GM19395 (cell line): ENCODE results near the gene KRTAP20-4.

ENCODE experiments used
- ATAC-seq: cut with Tn5 transposase; IDR thresholded peaks from one replicate; pipeline ENCODE4 v1.9.1; 2021; ENCODE audit warnings: mild to moderate bottlenecking, moderate library complexity; ENCODE audit not compliant: unreplicated experiment

KRTAP20-4 gene

GRCh38 chr21:30646904-30647414 lies 26.5 kb downstream of the KRTAP20-4 start:
- no peak for ATAC-seq

DNA sequence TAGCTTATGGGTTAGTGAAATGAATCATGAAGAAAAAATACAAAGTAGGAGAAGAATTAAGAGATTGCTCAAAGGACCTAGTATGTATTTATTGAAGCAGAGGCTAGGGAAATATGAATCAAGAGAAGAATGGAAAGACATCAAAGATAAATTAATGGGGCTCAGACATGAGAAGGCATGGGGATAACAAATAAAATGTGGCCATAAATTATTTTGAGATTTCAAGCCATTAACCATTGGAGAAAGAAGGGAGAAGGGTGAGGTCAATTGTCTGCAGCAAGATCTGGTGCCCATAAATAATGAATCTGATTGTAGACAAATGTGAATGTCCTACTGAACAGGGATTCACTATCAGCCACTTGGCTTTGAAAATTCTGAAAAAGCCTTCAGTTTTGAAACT lies 32.5 kb downstream of the KRTAP20-4 start:
- ATAC-seq: no peak

DNA sequence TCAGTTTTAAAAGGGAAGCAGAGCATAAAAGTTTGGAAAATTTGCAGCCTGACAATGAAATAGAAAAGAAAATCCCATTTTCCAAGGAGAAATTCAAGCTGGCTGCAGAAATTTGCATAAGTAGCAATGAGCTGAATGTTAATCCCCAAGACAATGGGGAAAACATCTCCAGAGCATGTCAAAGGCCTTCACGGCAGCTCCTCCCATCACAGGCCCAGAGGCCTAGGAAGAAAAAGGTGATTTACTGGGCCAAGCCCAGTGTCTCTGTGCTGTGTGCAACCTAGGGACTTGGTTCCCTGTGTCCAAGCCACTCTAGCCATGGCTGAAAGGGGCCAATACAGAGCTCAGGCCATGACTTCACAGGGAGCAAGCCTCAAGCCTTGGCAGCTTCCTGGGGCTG lies 48.3 kb downstream of the KRTAP20-4 start:
- ATAC-seq: no peak
